ENCODE results near the gene EFEMP2. TPM values are rescaled to one million over a fixed set of nuclear protein-coding genes. Genes with fewer than 3 reads are reported as not detected.
"Not testable (repeated sequence)": the region's sequence is repeated elsewhere in the genome, so short reads cannot be mapped to it uniquely, and the experiment has no call there.

EFEMP2 gene
- total RNA-seq, 1 donor from 2014 or later = 9.2 TPM

DNA sequence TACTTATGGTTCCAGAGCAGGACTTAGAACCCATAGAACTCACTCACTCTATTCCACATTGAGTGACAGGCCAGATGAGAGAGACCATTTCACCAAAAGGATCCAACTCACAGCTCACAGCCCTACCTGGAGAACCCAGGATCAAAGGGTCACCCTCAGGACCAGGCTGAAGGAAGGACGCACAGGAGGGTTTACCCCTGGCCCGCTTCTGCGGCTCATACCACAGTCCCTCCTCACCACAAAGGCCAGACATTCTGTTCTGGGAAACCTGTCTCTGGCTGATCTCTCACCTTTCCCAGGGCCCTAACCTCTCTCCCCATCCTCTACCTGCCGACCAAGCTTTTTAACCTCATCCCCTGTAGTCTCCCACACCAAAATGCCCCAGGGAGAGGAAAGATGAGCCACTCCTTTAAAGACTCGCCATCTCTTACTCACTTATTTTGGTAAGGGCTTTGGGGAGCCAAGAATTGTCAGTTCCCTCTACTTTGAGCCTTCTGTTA is 22.9 kb upstream of the EFEMP2 start:
- H3K9ac ChIP-seq = no peak overlapping the region
- peak overlapping the region; percentile 59 for H3K4me3 Mint-ChIP-seq

DNA sequence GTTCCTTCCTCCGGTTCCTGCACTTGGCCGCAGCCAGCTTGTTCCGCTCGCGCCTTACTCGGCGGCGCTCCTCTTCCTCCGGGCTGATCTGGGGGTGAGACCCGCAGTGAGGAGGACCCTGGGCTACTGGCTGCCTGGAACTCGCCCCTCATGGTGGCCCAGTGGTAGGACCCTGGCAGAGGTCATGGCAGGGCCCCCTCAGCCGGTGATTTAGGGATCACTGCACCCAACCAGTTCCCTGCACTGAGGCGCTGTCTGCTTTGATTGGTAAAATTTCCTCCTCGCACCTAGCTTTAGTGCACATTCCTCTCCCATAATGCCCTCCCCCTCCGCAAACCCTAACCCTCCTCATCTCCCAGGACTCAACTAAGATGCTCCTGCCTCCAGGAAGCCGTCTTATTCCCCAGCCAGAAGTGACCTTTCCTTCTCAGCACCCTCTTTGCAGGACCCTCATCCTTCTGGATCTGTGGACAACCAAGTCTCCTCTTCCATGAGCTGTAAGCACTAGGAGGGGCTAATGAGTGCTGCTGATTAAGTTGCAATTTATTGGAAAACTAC is 21.5 kb upstream of the EFEMP2 start:
- Histone ChIP-seq H3K27ac (no peak overlapping the region), H4K20me1 (ENCODE audit: low read depth) (peaks cover 14% of the 10 kb centered on the region)
- TF ChIP-seq EZH2phosphoT487 (IDR thresholded peaks at IDR 0.05) (no peak), EZH2 (IDR thresholded peaks at IDR 0.05) (no peak)
- TF ChIP-seq, protein P1, sequence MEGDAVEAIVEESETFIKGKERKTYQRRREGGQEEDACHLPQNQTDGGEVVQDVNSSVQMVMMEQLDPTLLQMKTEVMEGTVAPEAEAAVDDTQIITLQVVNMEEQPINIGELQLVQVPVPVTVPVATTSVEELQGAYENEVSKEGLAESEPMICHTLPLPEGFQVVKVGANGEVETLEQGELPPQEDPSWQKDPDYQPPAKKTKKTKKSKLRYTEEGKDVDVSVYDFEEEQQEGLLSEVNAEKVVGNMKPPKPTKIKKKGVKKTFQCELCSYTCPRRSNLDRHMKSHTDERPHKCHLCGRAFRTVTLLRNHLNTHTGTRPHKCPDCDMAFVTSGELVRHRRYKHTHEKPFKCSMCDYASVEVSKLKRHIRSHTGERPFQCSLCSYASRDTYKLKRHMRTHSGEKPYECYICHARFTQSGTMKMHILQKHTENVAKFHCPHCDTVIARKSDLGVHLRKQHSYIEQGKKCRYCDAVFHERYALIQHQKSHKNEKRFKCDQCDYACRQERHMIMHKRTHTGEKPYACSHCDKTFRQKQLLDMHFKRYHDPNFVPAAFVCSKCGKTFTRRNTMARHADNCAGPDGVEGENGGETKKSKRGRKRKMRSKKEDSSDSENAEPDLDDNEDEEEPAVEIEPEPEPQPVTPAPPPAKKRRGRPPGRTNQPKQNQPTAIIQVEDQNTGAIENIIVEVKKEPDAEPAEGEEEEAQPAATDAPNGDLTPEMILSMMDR (IDR thresholded peaks at IDR 0.05) = no peak

More for the DNA sequence above, 22.9 kb upstream of the EFEMP2 start:
- Mint-ChIP-seq H3K9me3 (no peaks in the 10 kb centered on the region), H3K36me3 (no peaks in the 10 kb centered on the region), H3K27ac (no peak overlapping the region), H3K4me1 (peaks cover 21% of the 10 kb centered on the region), H3K27me3 (ENCODE audit: insufficient read depth, low read depth) (peaks cover 28% of the 10 kb centered on the region)
- Histone ChIP-seq H3K4me2 (no peak overlapping the region), H3K4me3 (no peak overlapping the region), H3K4me1 (peaks cover 15% of the 10 kb centered on the region), H3K27ac (no peak overlapping the region), H3F3A (ENCODE audit: low read depth) (peaks cover 24% of the 10 kb centered on the region), H3K27me3 (peaks cover 46% of the 10 kb centered on the region), H2AFZ (replicated peaks) (no peak overlapping the region), H3K9me3 (ENCODE audit: low read depth) (no peaks in the 10 kb centered on the region), H3K79me2 (ENCODE audit: low read depth) (peaks cover 14% of the 10 kb centered on the region), H3K36me3 (no peaks in the 10 kb centered on the region), H4K20me1 (ENCODE audit: low read depth) (peaks cover 14% of the 10 kb centered on the region)
- DNase-seq (ENCODE audit: low spot score) = no peak
- TF ChIP-seq EZH2 (IDR thresholded peaks at IDR 0.05) = no peak
- TF ChIP-seq, protein P1 (IDR thresholded peaks at IDR 0.05) = no peak
- no peak for TF ChIP-seq EZH2phosphoT487 (IDR thresholded peaks at IDR 0.05)

DNA sequence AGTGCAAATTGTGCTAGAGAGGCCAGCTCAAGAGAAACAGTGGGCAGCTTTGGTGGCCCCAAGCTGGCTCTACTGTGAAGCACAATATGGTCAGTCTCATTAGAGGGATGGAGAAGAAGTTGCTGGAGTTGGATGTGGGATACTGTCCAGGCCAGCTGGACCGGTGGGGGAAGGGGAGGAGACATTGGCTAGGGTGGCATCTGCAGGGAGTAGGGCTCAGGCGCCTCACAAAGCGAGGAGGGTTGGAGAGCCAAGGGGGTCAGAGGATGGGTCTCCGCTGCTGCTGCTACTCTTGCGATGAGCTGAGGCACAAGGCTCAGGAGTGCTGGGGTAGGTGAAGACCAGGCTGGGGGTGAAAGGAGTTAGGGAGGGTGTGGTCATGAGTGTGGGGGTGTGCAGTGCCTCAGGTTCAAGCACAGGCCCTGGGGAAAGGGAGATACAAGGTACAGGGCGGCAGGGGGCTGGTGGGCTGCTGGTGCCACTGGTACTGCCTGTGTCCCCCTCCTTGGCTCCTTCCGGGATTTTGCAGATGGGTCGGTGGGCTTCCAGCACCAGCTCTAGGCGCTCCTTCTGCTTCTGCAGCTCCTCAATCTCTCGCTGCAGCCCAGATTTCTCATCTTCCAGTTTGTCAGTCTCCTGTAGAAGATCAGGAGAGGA is 20.2 kb upstream of the EFEMP2 start:
- no peak for DNase-seq (ENCODE audit: low spot score)
- Histone ChIP-seq H3K4me3 (no peak overlapping the region), H2AFZ (replicated peaks) (no peak overlapping the region), H3K27me3 (peaks cover 36% of the 10 kb centered on the region), H3K9ac (no peak overlapping the region), H3K79me2 (ENCODE audit: low read depth) (peaks cover 14% of the 10 kb centered on the region), H3F3A (ENCODE audit: low read depth) (peaks cover 37% of the 10 kb centered on the region), H3K27ac (no peak overlapping the region), H4K20me1 (ENCODE audit: low read depth) (peaks cover 14% of the 10 kb centered on the region), H3K4me2 (peak overlapping the region; percentile 5), H3K9me3 (ENCODE audit: low read depth) (no peaks in the 10 kb centered on the region), H3K4me1 (peaks cover 17% of the 10 kb centered on the region), H3K36me3 (no peaks in the 10 kb centered on the region)
- Mint-ChIP-seq H3K4me3 (peak overlapping the region; percentile 86), H3K36me3 (no peaks in the 10 kb centered on the region), H3K27me3 (ENCODE audit: insufficient read depth, low read depth) (peaks cover 15% of the 10 kb centered on the region), H3K27ac (peak overlapping the region; percentile 16), H3K4me1 (peaks cover 38% of the 10 kb centered on the region), H3K9me3 (no peaks in the 10 kb centered on the region)
- TF ChIP-seq, protein P1 (IDR thresholded peaks at IDR 0.05) = no peak
- TF ChIP-seq EZH2 (IDR thresholded peaks at IDR 0.05) = no peak
- no peak for TF ChIP-seq EZH2phosphoT487 (IDR thresholded peaks at IDR 0.05)

More for the DNA sequence above, 21.5 kb upstream of the EFEMP2 start:
- Histone ChIP-seq H3F3A (ENCODE audit: low read depth) (peaks cover 30% of the 10 kb centered on the region), H2AFZ (replicated peaks) (no peak overlapping the region), H3K4me2 (no peak overlapping the region), H3K79me2 (ENCODE audit: low read depth) (peaks cover 14% of the 10 kb centered on the region), H3K4me3 (no peak overlapping the region), H3K4me1 (peaks cover 17% of the 10 kb centered on the region), H3K36me3 (no peaks in the 10 kb centered on the region), H3K9ac (no peak overlapping the region), H3K27me3 (peaks cover 44% of the 10 kb centered on the region), H3K9me3 (ENCODE audit: low read depth) (no peaks in the 10 kb centered on the region)
- Mint-ChIP-seq H3K4me3 (peak overlapping the region; percentile 39), H3K36me3 (no peaks in the 10 kb centered on the region), H3K9me3 (no peaks in the 10 kb centered on the region), H3K27ac (no peak overlapping the region), H3K4me1 (peaks cover 32% of the 10 kb centered on the region), H3K27me3 (ENCODE audit: insufficient read depth, low read depth) (peaks cover 24% of the 10 kb centered on the region)
- no peak for DNase-seq (ENCODE audit: low spot score)

DNA sequence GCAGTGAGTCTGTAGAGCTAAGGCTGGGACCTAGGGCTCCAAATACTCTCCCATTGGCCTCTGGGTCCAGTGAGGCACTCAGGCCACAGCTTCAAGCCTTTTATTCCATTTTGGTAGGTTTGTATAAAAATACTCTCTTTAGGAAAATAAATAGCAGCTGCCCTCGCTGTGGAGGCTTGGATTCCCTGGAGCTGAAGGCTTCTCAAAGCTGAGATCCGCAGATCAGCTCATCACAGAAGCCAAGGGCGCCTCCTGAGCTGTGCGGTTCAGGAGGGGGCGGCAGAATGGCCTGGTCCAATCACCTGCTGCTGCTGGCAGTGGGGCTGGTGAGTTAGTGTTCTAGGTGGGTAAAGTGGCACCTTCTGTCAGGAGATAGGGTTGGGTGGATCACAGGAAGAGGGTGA is 19.5 kb upstream of the EFEMP2 start:
- not testable (repeated sequence) for H3K27ac Mint-ChIP-seq

More for the DNA sequence above, 19.5 kb upstream of the EFEMP2 start:
- not testable (repeated sequence) for DNase-seq (ENCODE audit: low spot score); H3K36me3 ChIP-seq; H2AFZ ChIP-seq (replicated peaks); H3K27ac ChIP-seq; H3K9me3 Mint-ChIP-seq; H3K9me3 ChIP-seq (ENCODE audit: low read depth); H3K36me3 Mint-ChIP-seq; H3K9ac ChIP-seq
- Histone ChIP-seq H3K27me3 (peaks cover 29% of the 10 kb centered on the region), H3K4me1 (peaks cover 23% of the 10 kb centered on the region), H3K4me2 (peak overlapping the region; percentile 91), H3F3A (ENCODE audit: low read depth) (peaks cover 44% of the 10 kb centered on the region), H4K20me1 (ENCODE audit: low read depth) (peaks cover 14% of the 10 kb centered on the region), H3K79me2 (ENCODE audit: low read depth) (peaks cover 21% of the 10 kb centered on the region), H3K4me3 (peak overlapping the region; percentile 66)
- peaks cover 44% of the 10 kb centered on the region for H3K4me1 Mint-ChIP-seq
- H3K27me3 Mint-ChIP-seq (ENCODE audit: insufficient read depth, low read depth) = peaks cover 12% of the 10 kb centered on the region
- peak overlapping the region; percentile 86 for H3K4me3 Mint-ChIP-seq

All from neural progenitor cell (in vitro differentiated cells).